HEK293T (cell line): ENCODE data around the gene PAPPA.

Source experiments
- CTCF ChIA-PET: fragments of 350-600 bp; formaldehyde crosslinking; extraction: SDS; loops from one replicate; lab custom pipeline; 2021; ENCODE audit warnings: antibody characterized with exemption, inconsistent platforms; lab: Yijun Ruan, JAX
- POLR2A ChIA-PET: fragments of 350-600 bp; formaldehyde crosslinking; extraction: SDS; loops from one replicate; lab custom pipeline; 2020; ENCODE audit warnings: antibody characterized with exemption, inconsistent platforms; lab: Yijun Ruan, JAX
- DNase-seq: peaks from one replicate; pipeline ENCODE4 v3.0.0; 2012; ENCODE audit warnings: mixed read lengths; ENCODE audit errors: extremely low spot score
- ARNT ChIP-seq: fragments of 450-650 bp; IDR thresholded peaks from 2 replicates; pipeline ENCODE4 v1.6.1; 2017; ENCODE audit warnings: mild to moderate bottlenecking
- BHLHE40 ChIP-seq: fragments of 450-650 bp; IDR thresholded peaks from 2 replicates; pipeline ENCODE4 v1.6.1; 2016; ENCODE audit warnings: mild to moderate bottlenecking, moderate library complexity, borderline replicate concordance
- CTBP1 ChIP-seq: fragments of 450-650 bp; IDR thresholded peaks from 2 replicates; pipeline ENCODE4 v1.6.1; 2016; ENCODE audit warnings: borderline replicate concordance
- ELF4 ChIP-seq: fragments of 450-650 bp; IDR thresholded peaks from 2 replicates; pipeline ENCODE4 v1.6.1; 2017; ENCODE audit warnings: antibody characterized with exemption
- FOXA1 ChIP-seq: fragments of 450-650 bp; IDR thresholded peaks from 2 replicates; pipeline ENCODE4 v1.6.1; 2016; ENCODE audit warnings: mild to moderate bottlenecking
- FOXK2 ChIP-seq: fragments of 450-650 bp; IDR thresholded peaks from 2 replicates; pipeline ENCODE4 v1.6.1; 2016; ENCODE audit warnings: mild to moderate bottlenecking
- FOXM1 ChIP-seq: fragments of 450-650 bp; IDR thresholded peaks from 2 replicates; pipeline ENCODE4 v1.6.1; 2017; ENCODE audit warnings: mild to moderate bottlenecking, borderline replicate concordance
- HDGF ChIP-seq: fragments of 450-650 bp; IDR thresholded peaks from 2 replicates; pipeline ENCODE4 v1.6.1; 2017; ENCODE audit warnings: antibody characterized with exemption, borderline replicate concordance
- L3MBTL2 ChIP-seq: fragments of 450-650 bp; conservative IDR thresholded peaks from 2 replicates; pipeline ENCODE4 v1.6.1; 2016; ENCODE audit warnings: mild to moderate bottlenecking
- LEF1 ChIP-seq: fragments of 450-650 bp; IDR thresholded peaks from 2 replicates; pipeline ENCODE4 v1.6.1; 2017; ENCODE audit warnings: mild to moderate bottlenecking, borderline replicate concordance
- NFRKB ChIP-seq: fragments of 450-650 bp; IDR thresholded peaks from 2 replicates; pipeline ENCODE4 v1.6.1; 2016; ENCODE audit warnings: mild to moderate bottlenecking, moderate library complexity
- SP1 ChIP-seq: fragments of 450-650 bp; IDR thresholded peaks from 2 replicates; pipeline ENCODE4 v1.6.1; 2017
- SUZ12 ChIP-seq: fragments of 450-650 bp; IDR thresholded peaks from 2 replicates; pipeline ENCODE4 v1.6.1; 2016; ENCODE audit warnings: mild to moderate bottlenecking
- TARDBP ChIP-seq: fragments of 450-650 bp; IDR thresholded peaks from 2 replicates; pipeline ENCODE4 v1.6.1; 2016
- ZNF384 ChIP-seq: fragments of 450-650 bp; IDR thresholded peaks from 2 replicates; pipeline ENCODE4 v1.6.1; 2016
- TF ChIP-seq, protein P1 (sequence below): fragments of 450-650 bp; IDR thresholded peaks from 2 replicates; pipeline ENCODE4 v1.6.1; 2016

The PAPPA gene

DNA sequence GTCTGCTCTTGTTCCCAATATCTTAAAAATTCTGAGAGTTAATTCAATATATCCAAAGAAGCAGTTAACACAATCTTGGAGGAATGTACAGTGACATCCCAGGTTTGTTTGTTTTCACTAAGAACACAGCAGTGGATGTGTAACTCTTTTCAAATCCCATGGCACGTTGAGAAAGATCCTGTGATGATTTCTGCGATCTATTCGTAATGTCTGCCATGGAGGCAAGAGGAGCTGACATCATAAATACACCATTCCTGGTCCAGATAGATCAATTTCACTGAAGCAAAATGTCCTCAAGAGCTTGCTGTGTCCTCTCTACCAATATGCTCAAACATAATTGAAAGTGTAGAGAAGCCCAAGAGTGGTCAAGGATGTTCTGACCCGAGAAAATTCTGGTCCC lies 280.7 kb downstream of the PAPPA start:
- no peak for DNase-seq
- TF ChIP-seq NFRKB, result no peak
- no peak for TF ChIP-seq FOXA1
- no peak for TF ChIP-seq FOXM1
- TF ChIP-seq, protein P1, sequence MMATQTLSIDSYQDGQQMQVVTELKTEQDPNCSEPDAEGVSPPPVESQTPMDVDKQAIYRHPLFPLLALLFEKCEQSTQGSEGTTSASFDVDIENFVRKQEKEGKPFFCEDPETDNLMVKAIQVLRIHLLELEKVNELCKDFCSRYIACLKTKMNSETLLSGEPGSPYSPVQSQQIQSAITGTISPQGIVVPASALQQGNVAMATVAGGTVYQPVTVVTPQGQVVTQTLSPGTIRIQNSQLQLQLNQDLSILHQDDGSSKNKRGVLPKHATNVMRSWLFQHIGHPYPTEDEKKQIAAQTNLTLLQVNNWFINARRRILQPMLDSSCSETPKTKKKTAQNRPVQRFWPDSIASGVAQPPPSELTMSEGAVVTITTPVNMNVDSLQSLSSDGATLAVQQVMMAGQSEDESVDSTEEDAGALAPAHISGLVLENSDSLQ, result no peak
- no peak for TF ChIP-seq HDGF
- no peak for TF ChIP-seq ZNF384
- TF ChIP-seq SUZ12, result no peak
- TF ChIP-seq ELF4, result no peak
- TF ChIP-seq L3MBTL2, result no peak
- no peak for TF ChIP-seq BHLHE40
- no peak for TF ChIP-seq CTBP1
- TF ChIP-seq FOXK2, result no peak
- TF ChIP-seq TARDBP, result no peak
- TF ChIP-seq SP1, result no peak
- no peak for TF ChIP-seq LEF1
- TF ChIP-seq ARNT, result no peak
- CTCF ChIA-PET, result no interaction called here
- POLR2A ChIA-PET, result no interaction called here

DNA sequence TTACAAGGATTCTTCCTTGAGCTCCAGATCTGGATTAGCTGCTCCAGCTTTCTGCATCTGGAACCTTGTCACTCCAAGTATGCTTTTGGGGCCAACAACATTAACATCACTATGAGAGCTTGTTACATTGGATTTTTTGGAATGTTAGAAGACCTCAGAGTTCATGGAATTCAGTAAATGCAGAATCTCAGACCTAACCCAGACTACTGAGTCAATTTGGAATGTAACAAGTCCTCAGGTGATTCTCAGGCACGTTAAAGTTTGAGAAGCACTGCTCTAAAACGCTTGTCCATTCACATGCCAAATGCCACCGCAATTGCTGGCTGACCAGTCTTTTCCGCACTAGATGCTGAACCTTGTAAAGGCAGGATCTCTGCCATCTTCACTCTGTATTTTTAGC lies 282.1 kb downstream of the PAPPA start:
- ChIA-PET POLR2A (no interaction called here), CTCF (no interaction called here)
- no peak for DNase-seq
- TF ChIP-seq, protein P1, result no peak
- TF ChIP-seq FOXM1, result no peak
- TF ChIP-seq ARNT, result no peak
- no peak for TF ChIP-seq HDGF
- TF ChIP-seq TARDBP, result no peak
- no peak for TF ChIP-seq CTBP1
- TF ChIP-seq L3MBTL2, result no peak
- no peak for TF ChIP-seq ZNF384
- no peak for TF ChIP-seq FOXK2
- no peak for TF ChIP-seq SP1
- no peak for TF ChIP-seq BHLHE40
- TF ChIP-seq LEF1, result no peak

- DNase-seq, result no peak
- ChIA-PET CTCF (no interaction called here), POLR2A (no interaction called here)
- TF ChIP-seq L3MBTL2, result no peak
- TF ChIP-seq BHLHE40, result no peak
- TF ChIP-seq ZNF384, result no peak
- no peak for TF ChIP-seq LEF1
- TF ChIP-seq, protein P1, result no peak
- TF ChIP-seq SP1, result no peak
- TF ChIP-seq HDGF, result no peak
- no peak for TF ChIP-seq CTBP1
- no peak for TF ChIP-seq SUZ12
- TF ChIP-seq FOXM1, result no peak
- TF ChIP-seq FOXA1, result no peak
- no peak for TF ChIP-seq NFRKB
- no peak for TF ChIP-seq ELF4
- TF ChIP-seq FOXK2, result no peak
- TF ChIP-seq ARNT, result no peak
- TF ChIP-seq TARDBP, result no peak
Measured at GRCh38 chr9:116436121-116436520, 282.5 kb downstream of the PAPPA start.

- ChIA-PET POLR2A (no interaction called here), CTCF (no interaction called here)
- TF ChIP-seq, protein P1, result no peak
- TF ChIP-seq TARDBP, result no peak
- TF ChIP-seq L3MBTL2, result no peak
- TF ChIP-seq LEF1, result no peak
- no peak for TF ChIP-seq BHLHE40
- TF ChIP-seq SP1, result no peak
- TF ChIP-seq SUZ12, result no peak
- DNase-seq, result peak; percentile 12
Measured at GRCh38 chr9:116437411-116438370, 284.1 kb downstream of the PAPPA start.

GRCh38 chr9:116442528-116442927 lies 288.9 kb downstream of the PAPPA start:
- POLR2A ChIA-PET, result no interaction called here
- CTCF ChIA-PET, result no interaction called here
- no peak for DNase-seq
- no peak for TF ChIP-seq SUZ12
- no peak for TF ChIP-seq ELF4
- TF ChIP-seq HDGF, result no peak
- TF ChIP-seq BHLHE40, result no peak
